HFF-Myc (cell line): ENCODE measurements around the gene WNT9A.

Experiments used
- DNase-seq: peaks from one replicate; pipeline ENCODE4 v3.0.0-alpha.2; 2011; ENCODE audit warnings: low read depth; ENCODE audit errors: extremely low read depth
- H3K4me3 ChIP-seq: replicated peaks from 2 replicates; pipeline ENCODE4 v1.5.1; 2011; ENCODE audit warnings: low read depth, mild to moderate bottlenecking, control low read depth, low read length
- TF ChIP-seq, protein P1 (sequence below): IDR thresholded peaks from 2 replicates; pipeline ENCODE4 v1.5.1; 2012; ENCODE audit warnings: mild to moderate bottlenecking, low read depth, low read length, control low read depth; ENCODE audit errors: missing control alignments

WNT9A gene

DNA sequence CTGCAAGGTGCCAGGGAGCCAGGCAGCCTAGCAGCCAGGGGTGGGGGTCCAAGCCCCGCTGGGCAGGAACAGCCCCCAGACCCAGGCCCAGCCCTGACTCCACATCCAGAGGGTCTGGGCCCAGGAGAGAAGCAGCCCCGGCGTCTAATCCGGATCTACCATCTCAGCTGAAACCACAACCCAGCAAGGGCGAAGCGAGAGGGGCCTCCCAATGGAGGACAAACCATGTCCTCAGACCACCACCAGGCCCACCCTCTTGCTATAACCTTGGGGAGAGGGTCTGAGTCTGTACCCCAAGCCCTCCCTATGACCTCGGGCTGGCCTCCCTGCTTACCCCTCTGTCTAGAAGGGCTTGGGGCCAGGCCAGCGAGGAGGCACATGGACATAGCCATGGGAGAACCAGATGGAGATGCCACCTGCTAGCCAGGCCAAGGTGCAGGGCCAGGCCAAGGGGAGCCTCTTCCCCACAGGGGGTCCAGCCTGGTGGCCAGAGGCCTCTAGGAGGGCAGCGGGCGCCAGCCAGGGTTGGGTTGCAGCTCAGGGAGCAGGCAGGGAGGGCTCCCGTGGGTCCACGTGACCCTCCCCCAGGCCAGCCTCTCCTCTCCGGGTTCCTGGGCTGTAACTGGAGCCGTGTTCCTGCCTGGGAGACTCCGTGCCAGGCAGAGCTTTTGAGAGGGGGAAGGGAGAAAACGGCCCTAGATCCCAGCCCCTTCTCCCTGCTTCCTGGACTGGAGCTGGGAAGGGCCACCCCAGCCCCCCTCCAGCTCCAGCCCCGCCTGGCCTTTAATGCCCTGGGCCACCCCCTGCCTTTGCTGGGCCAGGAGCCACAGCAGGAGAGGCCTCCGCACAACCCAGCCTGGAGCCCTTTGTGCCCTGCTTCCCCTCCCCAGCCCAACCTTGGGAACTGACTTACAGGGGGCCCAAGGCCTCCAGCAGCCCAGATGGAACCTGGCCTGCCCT lies 2.5 kb downstream of the WNT9A start:
- H3K4me3 ChIP-seq: peak overlapping the region; percentile 56
- DNase-seq: no peak
- TF ChIP-seq, protein P1, sequence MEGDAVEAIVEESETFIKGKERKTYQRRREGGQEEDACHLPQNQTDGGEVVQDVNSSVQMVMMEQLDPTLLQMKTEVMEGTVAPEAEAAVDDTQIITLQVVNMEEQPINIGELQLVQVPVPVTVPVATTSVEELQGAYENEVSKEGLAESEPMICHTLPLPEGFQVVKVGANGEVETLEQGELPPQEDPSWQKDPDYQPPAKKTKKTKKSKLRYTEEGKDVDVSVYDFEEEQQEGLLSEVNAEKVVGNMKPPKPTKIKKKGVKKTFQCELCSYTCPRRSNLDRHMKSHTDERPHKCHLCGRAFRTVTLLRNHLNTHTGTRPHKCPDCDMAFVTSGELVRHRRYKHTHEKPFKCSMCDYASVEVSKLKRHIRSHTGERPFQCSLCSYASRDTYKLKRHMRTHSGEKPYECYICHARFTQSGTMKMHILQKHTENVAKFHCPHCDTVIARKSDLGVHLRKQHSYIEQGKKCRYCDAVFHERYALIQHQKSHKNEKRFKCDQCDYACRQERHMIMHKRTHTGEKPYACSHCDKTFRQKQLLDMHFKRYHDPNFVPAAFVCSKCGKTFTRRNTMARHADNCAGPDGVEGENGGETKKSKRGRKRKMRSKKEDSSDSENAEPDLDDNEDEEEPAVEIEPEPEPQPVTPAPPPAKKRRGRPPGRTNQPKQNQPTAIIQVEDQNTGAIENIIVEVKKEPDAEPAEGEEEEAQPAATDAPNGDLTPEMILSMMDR: no peak

DNA sequence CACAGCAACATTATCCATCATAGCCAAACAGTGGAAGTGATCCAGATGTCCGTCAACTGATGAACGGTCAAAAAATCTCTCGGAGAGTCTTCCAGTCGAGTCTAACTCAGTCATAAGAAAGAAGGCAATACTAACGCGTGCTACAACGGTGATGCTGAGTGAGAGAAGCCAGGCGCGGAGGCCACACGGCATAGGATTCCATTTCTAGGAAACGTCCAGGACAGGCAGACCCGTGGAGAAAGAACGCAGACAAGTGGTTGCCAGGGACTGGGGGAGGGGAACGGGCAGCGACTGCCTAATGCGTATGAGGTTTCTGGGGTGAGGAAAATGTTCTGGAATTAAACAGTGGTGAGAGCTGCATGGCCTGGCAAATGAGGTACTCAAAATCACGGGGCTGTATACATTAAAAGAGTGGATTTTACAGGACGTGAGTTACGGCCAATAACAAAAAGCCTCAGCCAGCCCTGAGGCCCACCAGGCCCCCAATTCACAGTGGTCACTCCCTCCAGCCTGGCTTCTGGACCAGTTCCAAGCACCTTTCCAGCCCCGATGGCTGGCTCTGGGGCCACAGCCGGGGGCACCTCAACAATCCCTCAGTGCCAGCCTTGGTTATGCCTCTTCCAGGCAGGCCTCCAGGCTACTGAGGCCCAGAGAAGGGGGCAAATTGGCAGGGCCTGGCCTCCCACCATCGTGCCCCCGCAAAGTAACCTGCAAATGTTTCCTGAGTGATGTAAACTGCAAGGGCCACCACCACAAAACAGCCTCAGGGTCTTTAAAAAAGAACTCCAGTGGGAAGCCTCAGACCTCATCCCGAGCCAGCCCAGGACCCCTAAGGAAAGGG lies 3.4 kb downstream of the WNT9A start:
- TF ChIP-seq, protein P1: no peak
- no peak for DNase-seq
- H3K4me3 ChIP-seq: no peak overlapping the region

DNA sequence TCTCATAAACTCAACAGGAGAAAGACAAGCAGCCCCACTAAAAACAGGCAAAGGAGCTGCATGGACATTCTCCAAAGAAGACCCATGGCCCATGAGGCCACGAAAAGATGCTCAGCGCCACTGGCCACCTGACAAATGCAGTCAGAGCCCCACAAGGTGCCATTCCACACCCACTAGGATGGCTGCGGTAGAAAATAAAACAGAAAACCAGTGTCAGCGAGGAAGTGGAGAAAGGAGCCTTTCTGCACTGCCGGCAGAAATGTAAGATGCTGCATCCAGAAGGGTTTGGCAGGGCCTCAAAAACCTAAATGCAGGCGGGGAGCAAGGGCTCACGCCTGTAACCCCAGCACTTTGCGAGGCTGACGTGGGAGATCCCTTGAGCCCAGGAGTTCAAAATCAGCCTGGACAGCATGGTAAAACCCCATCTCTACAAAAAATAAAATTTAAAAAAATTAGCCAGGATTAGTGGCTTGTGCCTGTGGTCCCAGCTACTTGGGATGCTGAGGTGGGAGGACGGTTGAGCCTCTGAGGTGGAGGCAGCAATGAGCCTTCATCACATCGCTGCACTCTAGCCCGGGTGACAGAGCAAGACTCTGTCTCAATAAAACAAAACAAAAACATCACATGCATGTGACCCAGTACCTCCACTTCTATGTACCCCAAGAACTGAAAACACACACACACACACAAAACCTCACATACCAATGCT lies 4.2 kb downstream of the WNT9A start:
- TF ChIP-seq, protein P1: no peak
- H3K4me3 ChIP-seq: no peak overlapping the region
- no peak for DNase-seq

DNA sequence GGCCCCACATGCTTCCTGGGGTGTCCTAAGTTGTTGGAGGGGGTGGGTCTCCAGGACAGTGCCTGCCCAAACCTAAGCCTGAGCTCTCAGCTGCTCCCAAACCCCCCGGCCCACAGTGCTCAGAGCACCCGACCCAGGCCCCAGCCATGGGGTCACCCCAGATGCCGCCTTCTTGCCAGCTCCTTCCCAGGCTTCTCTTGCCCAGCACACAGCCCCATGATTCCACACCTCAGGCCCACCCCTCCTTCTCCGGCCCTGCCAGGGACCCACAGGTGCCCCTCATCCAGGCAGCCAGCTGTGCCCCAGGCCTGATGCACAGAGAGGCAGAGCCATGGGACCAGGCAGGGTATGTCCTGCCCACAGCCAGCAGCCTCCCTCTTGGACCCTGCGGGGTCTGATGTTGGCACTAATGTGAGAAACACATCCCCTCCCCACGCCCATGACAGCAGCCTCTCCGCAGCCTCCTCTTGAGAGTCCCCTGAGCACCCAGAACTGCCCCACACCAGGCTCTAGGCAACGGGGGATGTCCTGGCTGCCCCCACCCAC lies 4.9 kb downstream of the WNT9A start:
- no peak for DNase-seq
- H3K4me3 ChIP-seq: no peak overlapping the region
- TF ChIP-seq, protein P1: no peak

DNA sequence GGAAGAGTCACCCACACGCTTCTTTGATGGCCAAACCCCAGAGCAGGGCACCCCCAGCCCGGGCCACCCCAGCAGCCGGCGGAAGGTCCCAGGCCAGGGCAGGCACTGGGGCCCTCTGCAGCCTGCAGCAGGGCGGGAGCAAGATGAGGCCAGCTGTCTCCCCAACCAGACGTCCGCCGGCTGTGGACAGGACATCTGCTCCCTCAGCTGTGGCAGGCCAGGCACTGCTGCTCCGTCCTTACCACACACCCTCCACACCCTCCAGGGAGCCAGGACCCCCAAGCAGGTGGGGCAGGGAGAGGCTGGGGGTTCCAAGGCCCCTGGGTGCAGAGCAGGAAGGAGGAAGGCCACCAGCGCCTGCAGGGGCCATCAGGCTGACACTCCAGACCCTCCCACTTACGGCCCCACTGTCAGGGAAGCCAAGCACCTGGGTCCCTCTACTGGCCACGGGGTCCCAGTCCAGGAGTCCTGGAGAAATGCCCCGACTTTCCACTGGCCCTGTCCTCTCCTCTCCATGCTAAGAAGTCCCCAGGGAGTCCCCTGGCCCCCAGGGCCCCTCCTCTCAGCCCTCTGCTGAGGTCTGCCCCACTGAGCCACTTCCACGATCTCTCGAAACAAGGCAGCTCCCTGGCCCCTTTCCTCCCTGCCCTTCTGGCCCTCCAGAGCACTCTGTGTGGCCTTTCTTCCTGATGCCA lies 5.6 kb downstream of the WNT9A start:
- TF ChIP-seq, protein P1: peak; percentile 10
- no peak for DNase-seq
- no peak overlapping the region for H3K4me3 ChIP-seq
